H9 (cell line): ENCODE data around the gene CSMD2. TPM values are rescaled to one million over a fixed set of nuclear protein-coding genes. Genes with fewer than 3 reads are reported as not detected.

Experiments
- DNase-seq: peaks from one replicate; pipeline ENCODE4 v3.0.0-alpha.2; 2017
- H2AFZ ChIP-seq: one replicate; pipeline ENCODE4 v1.6.1; 2013; ENCODE audit warnings: mild to moderate bottlenecking, low read length, control low read depth, moderate library complexity
- H2AK5ac ChIP-seq: 2 replicates; pipeline ENCODE4 v1.6.1; 2013; ENCODE audit warnings: low read length, control low read depth, mixed read lengths; ENCODE audit not compliant: insufficient read length
- H2BK120ac ChIP-seq: one replicate; pipeline ENCODE4 v1.6.1; 2013; ENCODE audit warnings: low read depth, mild to moderate bottlenecking, low read length, control low read depth, inconsistent platforms; ENCODE audit not compliant: poor library complexity, severe bottlenecking
- H2BK12ac ChIP-seq: 2 replicates; pipeline ENCODE4 v1.6.1; 2013; ENCODE audit warnings: low read length, control low read depth, mixed read lengths, low read depth; ENCODE audit not compliant: insufficient read length
- H2BK15ac ChIP-seq: 2 replicates; pipeline ENCODE4 v1.6.1; 2013; ENCODE audit warnings: low read depth, low read length, control low read depth
- H2BK20ac ChIP-seq: one replicate; pipeline ENCODE4 v1.6.1; 2013; ENCODE audit warnings: low read depth, mild to moderate bottlenecking, low read length, control low read depth, inconsistent platforms; ENCODE audit not compliant: poor library complexity, severe bottlenecking
- H2BK5ac ChIP-seq: 2 replicates; pipeline ENCODE4 v1.6.1; 2013; ENCODE audit warnings: low read length, control low read depth, mixed read lengths; ENCODE audit not compliant: insufficient read length
- H3K14ac ChIP-seq: 2 replicates; pipeline ENCODE4 v1.6.1; 2013; ENCODE audit warnings: low read length, control low read depth; ENCODE audit not compliant: insufficient read depth
- H3K18ac ChIP-seq: 2 replicates; pipeline ENCODE4 v1.6.1; 2013; ENCODE audit warnings: low read depth, mild to moderate bottlenecking, mixed read lengths, low read length, control low read depth; ENCODE audit not compliant: insufficient read length
- H3K23ac ChIP-seq: 2 replicates; pipeline ENCODE4 v1.6.1; 2013; ENCODE audit warnings: low read length, control low read depth, mixed read lengths, low read depth; ENCODE audit not compliant: insufficient read length
- H3K23me2 ChIP-seq: 2 replicates; pipeline ENCODE4 v1.6.1; 2013; ENCODE audit warnings: low read depth, mild to moderate bottlenecking, mixed read lengths, low read length, control low read depth; ENCODE audit not compliant: insufficient read length, poor library complexity, severe bottlenecking
- H3K27ac ChIP-seq: 2 replicates; pipeline ENCODE4 v1.5.1; 2013; ENCODE audit warnings: low read length, control low read depth, mixed read lengths, low read depth; ENCODE audit not compliant: insufficient read length
- H3K27me3 ChIP-seq: 2 replicates; pipeline ENCODE4 v1.6.1; 2013; ENCODE audit warnings: low read length, control low read depth, inconsistent platforms; ENCODE audit not compliant: insufficient read depth
- H3K4ac ChIP-seq: 2 replicates; pipeline ENCODE4 v1.6.1; 2013; ENCODE audit warnings: low read depth, mild to moderate bottlenecking, control low read depth, inconsistent platforms, low read length, moderate library complexity
- H3K4me1 ChIP-seq: 2 replicates; pipeline ENCODE4 v1.6.1; 2013; ENCODE audit warnings: low read length, control low read depth, inconsistent platforms; ENCODE audit not compliant: insufficient read depth
- H3K4me2 ChIP-seq: 2 replicates; pipeline ENCODE4 v1.6.1; 2013; ENCODE audit warnings: low read length, control low read depth, mixed read lengths; ENCODE audit not compliant: insufficient read length, insufficient read depth
- H3K56ac ChIP-seq: 2 replicates; pipeline ENCODE4 v1.6.1; 2013; ENCODE audit warnings: low read depth, mild to moderate bottlenecking, mixed read lengths, low read length, control low read depth; ENCODE audit not compliant: insufficient read length
- H3K79me1 ChIP-seq: 2 replicates; pipeline ENCODE4 v1.6.1; 2013; ENCODE audit warnings: low read depth, mild to moderate bottlenecking, moderate library complexity, low read length, control low read depth, inconsistent platforms; ENCODE audit not compliant: insufficient read depth, poor library complexity, severe bottlenecking
- H3K79me2 ChIP-seq: 2 replicates; pipeline ENCODE4 v1.6.1; 2013; ENCODE audit warnings: low read length, control low read depth, inconsistent platforms; ENCODE audit not compliant: insufficient read depth
- H3K9ac ChIP-seq: 2 replicates; pipeline ENCODE4 v1.6.1; 2013; ENCODE audit warnings: low read length, control low read depth, mixed read lengths; ENCODE audit not compliant: insufficient read length; ENCODE audit errors: extremely low read depth
- H3K9me3 ChIP-seq: one replicate; pipeline ENCODE4 v1.6.1; 2013; ENCODE audit warnings: low read depth, low read length, inconsistent platforms; ENCODE audit not compliant: control insufficient read depth
- H3T11ph ChIP-seq: one replicate; pipeline ENCODE4 v1.6.1; 2013; ENCODE audit warnings: mild to moderate bottlenecking, low read length, control low read depth, inconsistent platforms
- H4K20me1 ChIP-seq: one replicate; pipeline ENCODE4 v1.6.1; 2013; ENCODE audit not compliant: control insufficient read depth, insufficient read length, insufficient read depth
- H4K5ac ChIP-seq: 2 replicates; pipeline ENCODE4 v1.6.1; 2013; ENCODE audit warnings: low read depth, mild to moderate bottlenecking, mixed read lengths, low read length, control low read depth; ENCODE audit not compliant: insufficient read length
- H4K8ac ChIP-seq: replicated peaks from 2 replicates; pipeline ENCODE4 v1.6.1; 2013; ENCODE audit warnings: low read length, control low read depth, mixed read lengths, low read depth; ENCODE audit not compliant: insufficient read length
- H4K91ac ChIP-seq: 2 replicates; pipeline ENCODE4 v1.6.1; 2013; ENCODE audit warnings: low read depth, mild to moderate bottlenecking, moderate library complexity, mixed read lengths, low read length, control low read depth; ENCODE audit not compliant: insufficient read length
- H3K27ac Mint-ChIP-seq, 3 experiments: 2 replicates in 2 of 3; 3 replicates in 1 of 3; pipeline ENCODE4 v1.8.0; 2020 to 2021; ENCODE audit warnings: mixed read lengths in 3 of 3, mild to moderate bottlenecking in 1 of 3, moderate library complexity in 1 of 3
- H3K27me3 Mint-ChIP-seq: 2 replicates; pipeline ENCODE4 v1.8.0; 2021; ENCODE audit warnings: low read depth, mild to moderate bottlenecking, moderate library complexity, mixed read lengths
- H3K36me3 Mint-ChIP-seq, 3 experiments: 2 replicates in 2 of 3; 3 replicates in 1 of 3; pipeline ENCODE4 v1.8.0; 2020 to 2021; ENCODE audit warnings: low read depth in 3 of 3, mixed read lengths in 3 of 3; ENCODE audit not compliant: insufficient read depth in 1 of 3
- H3K4me1 Mint-ChIP-seq, 2 experiments: 2 replicates each; pipeline ENCODE4 v1.8.0; 2020; ENCODE audit warnings: mixed read lengths in 2 of 2
- H3K4me3 Mint-ChIP-seq, 2 experiments: 2 replicates in 1 of 2; 3 replicates in 1 of 2; pipeline ENCODE4 v1.8.0; 2020 to 2021; ENCODE audit warnings: mild to moderate bottlenecking in 2 of 2, mixed read lengths in 2 of 2, moderate library complexity in 1 of 2
- H3K9me3 Mint-ChIP-seq, 2 experiments: 2 replicates in 1 of 2; 3 replicates in 1 of 2; pipeline ENCODE4 v1.8.0; 2020; ENCODE audit warnings: mild to moderate bottlenecking in 2 of 2, mixed read lengths in 2 of 2, moderate library complexity in 1 of 2
- CTCF ChIP-seq: fragments of 200-600 bp; sonication (generic); conservative IDR thresholded peaks from 3 replicates; pipeline ENCODE4 v1.8.0; 2021; ENCODE audit warnings: antibody characterized with exemption, mild to moderate bottlenecking
- WGBS: extraction: QIAGEN DNeasy Blood & Tissue Kit; methylation state at CpG from one replicate; pipeline ENCODE4 v1.1.7; 2013; ENCODE audit warnings: missing lambda C conversion rate, low lambda C conversion rate, mixed read lengths; ENCODE audit not compliant: insufficient read length; ENCODE audit errors: extremely low coverage; 5-methylcytosine and 5-hydroxymethylcytosine counted together
- total RNA-seq: library from RNA; stranded (reverse); gene quantifications from 2 replicates; pipeline ENCODE4 v1.2.1, GENCODE V29; 2021

Gene CSMD2
- total RNA-seq, 1 experiment from 2014 or later: 6.4 TPM

GRCh38 chr1:33990281-33990680, 174.7 kb downstream of the CSMD2 start:
- Histone ChIP-seq H4K91ac (no peak overlapping the region), H3K14ac (no peak overlapping the region), H2AK5ac (no peak overlapping the region), H2AFZ (no peak overlapping the region), H3K23me2 (no peaks in the 10 kb centered on the region), H2BK15ac (no peak overlapping the region), H3K27me3 (no peaks in the 10 kb centered on the region), H3K27ac (no peak overlapping the region), H3K79me1 (no peaks in the 10 kb centered on the region), H3K23ac (no peak overlapping the region), H3T11ph (no peak overlapping the region), H2BK120ac (no peak overlapping the region), H3K18ac (no peak overlapping the region), H3K9me3 (no peaks in the 10 kb centered on the region), H4K20me1 (no peaks in the 10 kb centered on the region), H4K8ac (no peak overlapping the region), H3K4me2 (no peak overlapping the region), H3K4me1 (no peaks in the 10 kb centered on the region), H3K9ac (no peak overlapping the region), H2BK5ac (no peak overlapping the region), H3K56ac (no peak overlapping the region), H3K4ac (no peak overlapping the region), H2BK12ac (no peak overlapping the region), H3K79me2 (no peaks in the 10 kb centered on the region), H2BK20ac (no peak overlapping the region), H4K5ac (no peak overlapping the region)
- WGBS: no CpG with 5 or more reads among the region's 3 CpGs
- TF ChIP-seq CTCF: no peak
- DNase-seq: no peak
- Mint-ChIP-seq H3K4me3 (no peak overlapping the region), H3K27ac (no peak overlapping the region), H3K9me3 (no peaks in the 10 kb centered on the region; a peak in 1 of 5 replicates), H3K36me3 (no peaks in the 10 kb centered on the region), H3K27me3 (no peaks in the 10 kb centered on the region), H3K4me1 (peaks cover 4 to 10% of the 10 kb centered on the region in 2 experiments; a peak in 3 of 4 replicates)
